Superior temporal gyrus (tissue), 1 donor: ENCODE results near the gene EXOC8.

Source experiments
- DNase-seq: peaks from one replicate; pipeline ENCODE4 v3.0.0-alpha.2; 2016; ENCODE audit errors: extremely low spot score

The EXOC8 gene, protein sequence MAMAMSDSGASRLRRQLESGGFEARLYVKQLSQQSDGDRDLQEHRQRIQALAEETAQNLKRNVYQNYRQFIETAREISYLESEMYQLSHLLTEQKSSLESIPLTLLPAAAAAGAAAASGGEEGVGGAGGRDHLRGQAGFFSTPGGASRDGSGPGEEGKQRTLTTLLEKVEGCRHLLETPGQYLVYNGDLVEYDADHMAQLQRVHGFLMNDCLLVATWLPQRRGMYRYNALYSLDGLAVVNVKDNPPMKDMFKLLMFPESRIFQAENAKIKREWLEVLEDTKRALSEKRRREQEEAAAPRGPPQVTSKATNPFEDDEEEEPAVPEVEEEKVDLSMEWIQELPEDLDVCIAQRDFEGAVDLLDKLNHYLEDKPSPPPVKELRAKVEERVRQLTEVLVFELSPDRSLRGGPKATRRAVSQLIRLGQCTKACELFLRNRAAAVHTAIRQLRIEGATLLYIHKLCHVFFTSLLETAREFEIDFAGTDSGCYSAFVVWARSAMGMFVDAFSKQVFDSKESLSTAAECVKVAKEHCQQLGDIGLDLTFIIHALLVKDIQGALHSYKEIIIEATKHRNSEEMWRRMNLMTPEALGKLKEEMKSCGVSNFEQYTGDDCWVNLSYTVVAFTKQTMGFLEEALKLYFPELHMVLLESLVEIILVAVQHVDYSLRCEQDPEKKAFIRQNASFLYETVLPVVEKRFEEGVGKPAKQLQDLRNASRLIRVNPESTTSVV

DNA sequence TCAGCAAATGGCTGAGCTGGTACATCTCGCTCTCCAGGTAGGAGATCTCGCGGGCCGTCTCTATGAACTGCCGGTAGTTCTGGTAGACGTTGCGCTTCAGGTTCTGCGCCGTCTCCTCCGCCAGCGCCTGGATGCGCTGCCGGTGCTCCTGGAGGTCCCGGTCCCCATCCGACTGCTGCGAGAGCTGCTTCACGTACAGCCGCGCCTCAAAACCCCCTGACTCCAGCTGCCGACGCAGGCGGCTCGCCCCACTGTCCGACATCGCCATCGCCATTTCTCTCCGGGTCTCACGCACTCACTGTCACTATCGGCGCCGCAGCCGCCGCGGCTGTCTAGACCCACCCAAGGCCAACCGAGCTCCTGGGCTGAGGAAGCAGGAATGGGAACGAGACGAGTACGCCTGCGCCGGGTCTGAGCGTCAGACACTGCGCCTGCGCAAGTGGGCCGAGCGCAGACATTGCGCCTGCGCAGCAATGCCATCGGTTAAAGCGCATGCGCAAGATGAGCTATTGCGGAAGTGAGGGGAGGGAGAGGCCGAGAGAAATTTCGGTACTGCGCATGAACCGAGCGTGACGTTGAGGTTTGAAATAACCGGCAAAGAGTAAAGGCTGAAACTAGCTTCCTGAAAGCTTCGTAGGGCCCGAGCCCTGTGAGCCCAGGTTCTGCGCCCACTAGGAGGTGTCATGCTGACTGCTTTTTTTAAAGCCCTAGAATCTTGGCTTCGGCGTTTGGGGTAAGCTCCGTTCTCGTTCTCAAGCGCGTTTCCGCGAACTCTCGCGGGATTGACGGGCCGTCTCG lies at the start of gene EXOC8:
EXOC8 (minus strand) TSS at position 381 of the 798 bp plus-strand sequence; CDS start at position 274, 107 bp downstream.
- DNase-seq = peak; percentile 100

DNA sequence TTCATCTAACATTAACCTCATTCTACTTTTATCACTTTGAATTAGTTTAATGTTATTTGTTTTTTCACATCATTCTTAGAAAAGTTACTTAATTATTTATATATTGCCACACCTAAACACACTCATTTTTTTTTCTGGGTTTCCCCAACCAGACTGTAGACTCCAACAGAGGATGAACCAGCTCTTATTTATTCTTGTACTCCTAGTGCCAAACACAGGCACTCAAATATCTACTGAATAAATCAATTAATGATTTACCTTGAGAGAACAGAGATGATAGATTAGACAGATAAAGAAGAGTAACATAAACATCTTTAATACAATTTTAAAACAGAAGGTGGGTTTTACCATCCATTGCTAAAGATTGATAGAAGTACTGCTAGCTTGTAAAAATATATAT lies 48.8 kb upstream of the EXOC8 start:
- DNase-seq = no peak

GRCh38 chr1:231385416-231385748 lies 47.7 kb upstream of the EXOC8 start:
- no peak for DNase-seq

DNA sequence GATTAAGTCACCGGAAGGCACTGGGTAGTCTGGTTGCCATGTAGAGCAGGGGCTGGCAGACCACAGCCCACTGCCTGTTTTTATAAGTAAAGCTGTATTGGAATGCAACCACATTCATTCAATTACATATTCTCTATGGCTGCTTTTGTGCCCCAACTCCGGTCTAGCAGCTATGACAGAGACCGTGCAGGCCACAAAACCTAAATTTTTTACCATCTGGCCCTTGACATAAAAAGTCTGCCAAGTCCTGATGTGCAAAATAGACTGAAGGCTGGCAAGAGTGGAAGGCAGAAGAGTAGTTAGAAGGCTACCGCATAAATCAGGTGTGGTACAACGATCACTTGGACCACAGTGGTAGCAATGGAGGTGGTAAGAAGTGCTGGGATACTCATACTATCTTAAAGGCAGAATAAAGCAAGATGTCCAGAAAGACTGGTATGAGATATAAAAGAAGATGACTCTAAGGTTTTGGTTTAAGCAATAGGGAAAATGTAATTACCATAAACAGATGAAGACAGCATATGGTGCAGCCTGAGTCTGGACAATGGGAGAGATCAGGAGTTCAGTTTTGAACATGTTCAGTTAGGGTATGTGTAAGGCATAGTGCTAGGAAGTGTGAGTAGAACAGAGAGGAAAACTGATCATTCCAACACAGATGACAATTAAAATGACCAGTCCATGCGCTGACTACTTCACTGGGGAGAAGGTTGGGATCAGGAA lies 47.2 kb upstream of the EXOC8 start:
- DNase-seq = no peak

DNA sequence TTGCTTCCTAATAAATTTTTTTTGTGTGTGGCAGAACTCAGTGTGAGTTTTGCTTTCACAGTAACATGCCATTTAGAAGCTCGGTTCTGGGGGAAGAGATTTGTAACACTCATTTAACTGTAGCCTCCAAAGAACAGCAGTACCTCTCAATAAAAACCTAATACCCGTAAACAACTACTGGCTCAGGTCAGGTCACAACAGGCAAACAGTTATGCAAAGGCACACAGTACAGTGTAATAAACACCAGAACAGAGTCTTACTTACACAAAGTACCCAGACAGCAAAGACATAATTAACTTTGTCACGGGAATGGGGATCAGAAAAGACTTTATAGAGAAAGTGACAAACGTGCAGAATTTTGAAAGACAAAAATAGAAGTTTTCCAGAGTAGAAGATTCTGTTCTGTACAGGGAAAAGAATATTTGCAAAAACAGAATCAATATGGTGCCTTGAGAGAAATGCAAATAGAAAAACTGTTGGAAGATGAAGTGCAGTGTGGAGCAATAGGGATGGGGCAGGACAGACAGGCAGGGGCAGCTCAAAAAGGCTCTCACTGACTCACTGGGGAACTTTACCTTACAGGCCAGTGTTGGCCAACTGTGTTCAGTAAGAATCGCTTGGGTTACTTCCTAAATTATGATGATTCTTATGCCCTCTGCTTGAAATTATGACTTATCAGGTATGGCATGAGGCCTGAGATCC lies 45.7 kb upstream of the EXOC8 start:
- no peak for DNase-seq

GRCh38 chr1:231382426-231382825 lies 44.8 kb upstream of the EXOC8 start:
- no peak for DNase-seq

DNA sequence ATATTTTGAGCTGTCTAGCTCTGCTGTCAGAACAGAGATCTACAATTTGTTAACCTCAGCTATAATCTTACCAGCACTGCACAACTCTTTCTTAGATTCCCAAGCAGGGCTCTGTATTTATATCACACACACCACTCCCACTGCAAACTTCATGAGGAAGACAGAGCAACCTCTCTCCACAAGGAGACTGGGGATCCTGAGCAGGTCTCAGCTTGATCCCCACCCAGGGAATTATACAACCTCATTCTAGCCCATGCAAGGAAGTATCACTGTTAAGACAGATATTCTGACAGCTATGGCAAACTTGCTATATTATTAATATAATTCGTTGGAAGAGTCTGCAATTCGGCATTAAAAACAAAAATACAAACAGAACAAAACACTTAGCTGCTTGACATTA lies 44.1 kb upstream of the EXOC8 start:
- DNase-seq = no peak

DNA sequence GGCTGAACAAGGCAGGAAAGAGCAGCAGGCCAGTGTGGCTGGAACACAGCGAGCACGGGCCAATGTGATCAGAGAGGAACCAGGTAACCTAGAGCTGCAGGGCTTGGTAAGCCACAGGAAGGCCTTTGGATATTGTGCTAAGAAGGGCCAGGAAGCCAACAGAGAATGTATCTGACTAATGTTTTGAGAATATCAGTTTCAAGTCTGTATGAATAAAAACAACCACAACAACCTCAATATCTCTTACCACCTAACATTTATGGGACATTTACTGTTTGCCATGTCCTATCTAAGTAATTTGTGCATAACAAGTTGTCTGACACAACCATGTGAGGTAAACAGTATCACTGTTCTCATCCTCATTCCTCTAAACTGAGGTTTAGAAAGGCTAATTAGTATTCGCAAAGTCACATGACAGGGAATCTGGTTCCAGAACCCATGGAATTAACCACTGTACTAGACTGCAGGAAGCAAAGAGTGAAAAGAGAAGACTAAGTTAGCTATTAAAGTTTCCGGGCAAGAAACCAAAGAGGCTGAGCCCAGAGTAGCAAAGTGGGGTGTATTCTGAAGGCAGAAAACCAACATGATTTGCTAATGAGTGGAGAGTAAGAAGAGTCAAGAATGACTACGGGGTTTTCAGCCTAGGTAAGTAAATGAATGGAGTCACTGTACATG lies 39.4 kb upstream of the EXOC8 start:
- DNase-seq = no peak

GRCh38 chr1:231376101-231376500 lies 38.4 kb upstream of the EXOC8 start:
- no peak for DNase-seq

DNA sequence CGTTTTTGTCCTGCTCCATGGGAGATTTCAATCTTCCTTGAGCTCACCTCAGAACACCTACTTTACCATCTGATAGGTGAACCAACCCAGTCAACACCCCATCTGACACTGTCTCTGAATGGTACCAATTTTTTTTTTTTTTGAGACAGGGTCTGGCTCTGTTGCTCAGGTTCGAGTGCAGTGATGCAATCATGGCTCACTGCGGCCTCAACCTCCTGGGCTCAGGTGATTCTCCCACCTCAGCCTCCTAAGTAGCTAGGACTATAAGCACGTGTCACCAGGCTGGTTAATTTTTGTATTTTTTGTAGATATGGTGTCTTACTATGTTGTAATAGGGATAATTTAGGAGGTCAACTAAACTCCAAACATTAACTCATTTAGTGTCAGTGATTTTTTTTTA lies 36.7 kb upstream of the EXOC8 start:
- no peak for DNase-seq

GRCh38 chr1:231372501-231372900 lies 34.8 kb upstream of the EXOC8 start:
- no peak for DNase-seq

DNA sequence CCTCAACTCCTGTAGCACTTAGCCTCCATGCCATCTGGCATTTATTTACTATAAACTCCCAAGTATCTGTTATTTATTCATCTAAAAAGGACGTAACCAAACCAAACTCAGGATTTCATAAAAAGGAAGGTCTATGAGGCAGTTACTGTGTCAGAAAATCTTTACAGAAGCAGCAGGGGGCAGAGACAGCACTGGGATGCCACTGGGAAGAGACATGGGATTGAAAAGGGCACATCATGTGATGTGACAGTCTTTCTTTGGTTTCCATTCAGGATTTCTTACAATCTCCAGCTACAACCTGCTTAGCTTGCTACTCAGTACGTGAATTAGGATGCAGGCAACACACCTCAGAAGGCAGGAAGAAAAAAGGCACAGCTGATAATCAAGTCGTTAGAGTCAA lies 31.6 kb upstream of the EXOC8 start:
- peak; percentile 77 for DNase-seq

DNA sequence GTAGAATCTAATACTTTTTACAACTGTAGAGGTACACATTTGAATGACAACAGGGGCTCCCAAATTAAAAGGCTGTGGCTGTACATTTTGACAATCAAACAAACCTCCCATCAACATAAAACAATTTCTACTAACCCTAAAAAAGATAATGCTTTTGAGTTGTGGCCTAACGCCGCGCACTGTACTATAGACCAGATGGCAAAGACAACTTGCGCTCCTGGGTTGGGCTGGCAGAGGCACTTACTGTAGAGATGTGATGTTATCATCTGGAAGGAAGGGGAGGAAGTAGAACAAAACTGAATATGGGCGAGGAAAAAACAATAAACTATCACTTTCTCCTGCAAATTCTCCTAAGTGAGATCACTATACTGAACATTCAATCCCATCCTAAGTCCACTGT lies 26.5 kb upstream of the EXOC8 start:
- DNase-seq = no peak

DNA sequence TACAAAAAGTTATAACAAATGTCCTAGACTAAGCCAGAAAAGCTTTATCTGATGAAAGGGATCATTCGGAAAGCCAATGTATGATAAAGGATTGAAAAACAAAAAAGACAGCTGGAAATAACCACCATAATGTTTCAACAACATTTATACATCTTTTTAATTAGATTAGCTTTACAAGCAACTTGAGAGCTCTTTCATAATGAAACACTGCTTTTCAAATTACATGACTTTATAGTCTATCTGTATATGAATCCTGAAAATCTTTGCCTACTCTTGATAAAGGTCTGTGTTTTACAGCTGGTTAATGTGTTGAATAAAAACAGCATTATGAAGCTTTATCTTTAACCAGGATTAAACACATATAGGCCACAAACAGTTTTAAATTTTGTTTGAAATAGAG lies 26.0 kb upstream of the EXOC8 start:
- no peak for DNase-seq

GRCh38 chr1:231362325-231362724 lies 24.7 kb upstream of the EXOC8 start:
- DNase-seq = no peak

DNA sequence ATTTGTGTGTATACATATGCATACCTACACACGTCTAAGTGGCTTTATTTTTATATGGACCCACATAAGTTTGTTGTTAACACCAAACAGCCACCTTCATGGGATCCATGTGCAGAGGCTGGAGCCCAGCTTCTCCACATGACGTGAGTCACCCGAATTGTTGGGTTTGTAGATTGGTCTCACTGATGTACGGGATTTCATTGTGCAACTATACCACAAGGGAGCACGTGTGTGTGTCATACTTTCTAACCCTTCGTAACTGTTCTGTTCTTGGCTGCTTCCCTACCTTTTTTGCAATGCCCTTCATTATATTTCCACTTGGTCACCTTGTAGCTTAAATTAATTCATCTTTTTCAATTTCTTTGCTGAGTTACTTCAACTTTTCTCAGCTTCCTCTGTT lies 21.5 kb upstream of the EXOC8 start:
- no peak for DNase-seq

DNA sequence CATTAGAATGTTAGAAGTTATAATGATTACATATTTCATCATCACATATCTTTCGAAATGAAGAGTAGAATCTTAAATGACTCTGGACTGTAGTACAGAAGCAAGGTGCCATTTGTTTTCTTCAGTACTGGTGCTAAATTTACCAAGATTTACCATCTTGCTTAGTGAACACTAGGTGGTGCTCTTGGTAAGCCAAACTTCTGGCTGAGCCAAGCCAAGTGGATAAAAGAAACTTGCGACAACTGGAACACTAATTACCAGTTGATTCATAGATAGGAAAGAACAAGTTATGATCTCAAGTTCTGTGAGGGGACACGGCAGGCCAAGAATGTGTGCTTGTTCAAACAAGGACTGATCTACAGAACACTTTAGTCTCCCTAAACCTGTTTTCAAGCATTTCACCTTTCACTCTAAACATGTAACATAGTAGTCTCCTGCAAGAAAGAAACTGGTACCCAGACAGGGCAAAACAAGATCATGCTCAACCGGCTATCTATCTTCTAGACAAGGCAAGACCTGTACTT lies 20.2 kb upstream of the EXOC8 start:
- peak; percentile 85 for DNase-seq

DNA sequence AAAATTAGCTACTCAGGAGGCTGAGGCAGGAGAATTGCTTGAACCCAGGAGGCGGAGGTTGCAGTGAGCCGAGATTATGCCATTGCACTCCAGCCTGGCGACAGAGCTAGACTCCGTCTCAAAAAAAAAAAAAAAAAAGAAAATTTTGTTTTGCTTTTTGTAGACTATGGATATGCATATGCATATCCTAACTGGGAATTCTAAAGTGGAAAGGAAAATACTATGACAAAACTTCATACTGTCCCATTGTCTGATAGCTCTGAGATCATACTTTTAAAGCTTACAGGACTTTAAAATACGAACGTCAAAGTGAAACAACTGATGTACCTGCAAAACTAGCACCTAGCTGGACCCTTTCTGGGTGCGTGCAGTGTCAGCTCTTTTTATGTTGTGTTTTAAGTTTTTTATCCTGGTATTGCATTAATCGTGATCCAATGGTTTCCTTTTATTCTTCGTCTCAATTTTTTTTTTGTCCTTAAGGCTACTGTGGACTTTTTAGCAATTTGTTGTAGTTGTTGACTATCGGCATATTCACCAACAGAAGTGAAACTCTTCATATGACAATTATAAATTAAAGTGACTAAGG lies 19.6 kb upstream of the EXOC8 start:
- DNase-seq = no peak

- no peak for DNase-seq
These were observed 17.5 kb upstream of the EXOC8 start for GRCh38 chr1:231355171-231355570.
